Measurements from ENCODE around the gene HBP1.

DNA sequence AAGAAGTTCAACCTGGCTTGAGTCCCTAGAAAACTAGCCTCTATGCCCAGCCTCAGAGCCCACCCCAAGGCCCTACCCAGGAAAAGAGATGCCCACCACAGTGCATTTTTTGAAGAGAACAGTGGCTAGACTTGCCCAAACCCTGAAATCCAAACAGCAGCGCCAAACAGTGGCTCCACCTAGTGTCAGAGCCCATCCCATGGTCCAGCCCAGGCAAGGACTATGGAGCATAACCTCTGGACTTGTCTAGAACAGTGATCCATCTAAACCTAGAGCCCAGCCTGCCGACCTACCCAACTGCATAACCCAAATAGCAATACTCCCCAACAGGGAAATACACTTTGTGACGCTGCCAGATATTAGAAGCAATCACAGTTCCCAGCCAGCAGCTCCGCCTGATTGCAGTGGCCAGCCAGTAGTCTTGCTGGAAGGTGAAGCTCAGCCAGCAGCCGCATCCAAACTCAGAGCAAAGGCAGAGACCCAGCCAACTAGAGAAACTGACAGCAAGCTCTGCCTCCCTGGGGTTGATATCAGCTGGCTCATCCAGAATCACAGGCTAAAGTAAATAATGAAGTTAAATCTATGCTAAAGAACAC, 44.5 kb downstream of the HBP1 start:
- TF ChIP-seq, protein P1, sequence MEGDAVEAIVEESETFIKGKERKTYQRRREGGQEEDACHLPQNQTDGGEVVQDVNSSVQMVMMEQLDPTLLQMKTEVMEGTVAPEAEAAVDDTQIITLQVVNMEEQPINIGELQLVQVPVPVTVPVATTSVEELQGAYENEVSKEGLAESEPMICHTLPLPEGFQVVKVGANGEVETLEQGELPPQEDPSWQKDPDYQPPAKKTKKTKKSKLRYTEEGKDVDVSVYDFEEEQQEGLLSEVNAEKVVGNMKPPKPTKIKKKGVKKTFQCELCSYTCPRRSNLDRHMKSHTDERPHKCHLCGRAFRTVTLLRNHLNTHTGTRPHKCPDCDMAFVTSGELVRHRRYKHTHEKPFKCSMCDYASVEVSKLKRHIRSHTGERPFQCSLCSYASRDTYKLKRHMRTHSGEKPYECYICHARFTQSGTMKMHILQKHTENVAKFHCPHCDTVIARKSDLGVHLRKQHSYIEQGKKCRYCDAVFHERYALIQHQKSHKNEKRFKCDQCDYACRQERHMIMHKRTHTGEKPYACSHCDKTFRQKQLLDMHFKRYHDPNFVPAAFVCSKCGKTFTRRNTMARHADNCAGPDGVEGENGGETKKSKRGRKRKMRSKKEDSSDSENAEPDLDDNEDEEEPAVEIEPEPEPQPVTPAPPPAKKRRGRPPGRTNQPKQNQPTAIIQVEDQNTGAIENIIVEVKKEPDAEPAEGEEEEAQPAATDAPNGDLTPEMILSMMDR (IDR thresholded peaks at IDR 0.05) = peak; percentile 41
- no peak for TF ChIP-seq EZH2 (IDR thresholded peaks at IDR 0.05)
